Smooth muscle cell (in vitro differentiated cells): ENCODE data around the gene RBFA. TPM values are rescaled to one million over a fixed set of nuclear protein-coding genes. Genes with fewer than 3 reads are reported as not detected.

Source experiments
- DNase-seq: peaks from one replicate; lab custom pipeline; 2025; ENCODE audit not compliant: unreplicated experiment; lab: John Stamatoyannopoulos, UW
- H2AFZ ChIP-seq: fragments of 200-600 bp; sonication (generic); 2 replicates; pipeline ENCODE4 v1.6.0; 2016; ENCODE audit warnings: antibody characterized with exemption, low read depth, mild to moderate bottlenecking
- H3F3A ChIP-seq: fragments of 200-600 bp; sonication (generic); 2 replicates; pipeline ENCODE4 v1.6.0; 2017; ENCODE audit warnings: antibody characterized with exemption, low read depth
- H3K27ac ChIP-seq: fragments of 200-600 bp; sonication (generic); 2 replicates; pipeline ENCODE4 v1.5.1; 2016; ENCODE audit warnings: low read depth, mild to moderate bottlenecking
- H3K27me3 ChIP-seq: fragments of 200-600 bp; sonication (generic); 2 replicates; pipeline ENCODE4 v1.6.1; 2016; ENCODE audit warnings: low read depth, mild to moderate bottlenecking
- H3K36me3 ChIP-seq: fragments of 200-600 bp; sonication (generic); 2 replicates; pipeline ENCODE4 v1.5.1; 2016; ENCODE audit warnings: low read depth
- H3K4me1 ChIP-seq: fragments of 200-600 bp; sonication (generic); 2 replicates; pipeline ENCODE4 v1.5.1; 2016; ENCODE audit warnings: low read depth
- H3K4me2 ChIP-seq: fragments of 200-600 bp; sonication (generic); 2 replicates; pipeline ENCODE4 v1.6.0; 2016; ENCODE audit warnings: mild to moderate bottlenecking
- H3K4me3 ChIP-seq: fragments of 200-600 bp; sonication (generic); 2 replicates; pipeline ENCODE4 v1.5.1; 2016; ENCODE audit warnings: mild to moderate bottlenecking
- H3K79me2 ChIP-seq: fragments of 200-600 bp; sonication (generic); 2 replicates; pipeline ENCODE4 v1.6.0; 2016; ENCODE audit warnings: low read depth, mild to moderate bottlenecking
- H3K9ac ChIP-seq: fragments of 200-600 bp; sonication (generic); 2 replicates; pipeline ENCODE4 v1.6.0; 2016; ENCODE audit warnings: low read depth
- H3K9me3 ChIP-seq: fragments of 200-600 bp; sonication (generic); replicated peaks from 2 replicates; pipeline ENCODE4 v1.5.1; 2016; ENCODE audit warnings: low read depth
- H4K20me1 ChIP-seq: fragments of 200-600 bp; sonication (generic); 2 replicates; pipeline ENCODE4 v1.6.0; 2016; ENCODE audit warnings: low read depth
- WGBS: methylation state at CpG from one replicate; pipeline ENCODE4 v1.1.7; 2016; ENCODE audit warnings: low lambda C conversion rate; 5-methylcytosine and 5-hydroxymethylcytosine counted together
- polyA plus RNA-seq: library from polyadenylated mRNA; unstranded; fragments of >200 nt; fragmentation: Nextera tagmentation; extraction: Ambion mirVana; gene quantifications from 2 replicates; pipeline ENCODE4 v1.2.1, GENCODE V29; 2016
- total RNA-seq: library from RNA; depleted of rRNA; stranded (reverse); fragments of >200 nt; gene quantifications from 2 replicates; pipeline ENCODE4 v1.2.3, GENCODE V29; 2014
- TF ChIP-seq, protein P1 (sequence below): fragments of 200-600 bp; sonication (generic); IDR thresholded peaks from 2 replicates; pipeline ENCODE4 v1.5.1; 2017; ENCODE audit warnings: borderline replicate concordance, mild to moderate bottlenecking, antibody characterized with exemption; ENCODE audit not compliant: insufficient read depth, poor library complexity, severe bottlenecking

RBFA gene
- total and polyA plus RNA-seq, 2 experiments from 2014 or later: 15.7 to 16.3 TPM

DNA sequence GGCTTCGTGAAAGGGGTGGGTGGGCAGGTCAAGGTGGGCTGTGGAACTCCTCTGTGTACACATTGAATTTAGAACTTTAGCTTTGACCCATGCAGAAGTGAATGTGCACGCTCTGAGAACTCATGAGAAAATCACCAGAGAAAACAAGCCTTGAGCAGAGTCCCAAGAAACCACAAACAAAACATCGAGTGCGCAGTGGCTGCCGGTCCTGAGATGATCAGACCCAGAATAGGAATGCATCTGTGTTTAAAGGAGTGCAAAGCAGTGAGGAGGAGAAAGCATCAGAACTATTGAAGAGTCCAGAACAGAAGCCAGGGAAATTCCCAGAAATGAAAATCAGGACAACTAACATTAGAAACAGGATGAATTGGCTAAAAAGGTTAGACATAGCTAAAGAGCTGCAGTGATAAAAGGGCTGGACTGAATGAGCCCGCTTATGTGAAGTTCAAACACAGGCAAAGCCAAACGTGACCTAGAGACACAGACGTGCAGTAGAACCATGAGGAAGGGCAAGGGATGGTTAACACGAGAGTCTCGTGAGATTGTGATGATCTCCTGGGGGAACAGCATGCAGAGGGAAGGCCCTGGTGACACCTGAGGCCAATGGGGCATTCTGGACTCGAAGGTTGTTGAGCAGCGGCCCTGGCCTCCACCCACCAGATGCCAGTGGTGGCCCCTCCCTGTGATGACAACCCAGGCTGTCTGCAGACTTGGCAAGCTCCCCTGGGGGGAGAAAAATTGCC lies 29.5 kb upstream of the RBFA start:
- TF ChIP-seq, protein P1, sequence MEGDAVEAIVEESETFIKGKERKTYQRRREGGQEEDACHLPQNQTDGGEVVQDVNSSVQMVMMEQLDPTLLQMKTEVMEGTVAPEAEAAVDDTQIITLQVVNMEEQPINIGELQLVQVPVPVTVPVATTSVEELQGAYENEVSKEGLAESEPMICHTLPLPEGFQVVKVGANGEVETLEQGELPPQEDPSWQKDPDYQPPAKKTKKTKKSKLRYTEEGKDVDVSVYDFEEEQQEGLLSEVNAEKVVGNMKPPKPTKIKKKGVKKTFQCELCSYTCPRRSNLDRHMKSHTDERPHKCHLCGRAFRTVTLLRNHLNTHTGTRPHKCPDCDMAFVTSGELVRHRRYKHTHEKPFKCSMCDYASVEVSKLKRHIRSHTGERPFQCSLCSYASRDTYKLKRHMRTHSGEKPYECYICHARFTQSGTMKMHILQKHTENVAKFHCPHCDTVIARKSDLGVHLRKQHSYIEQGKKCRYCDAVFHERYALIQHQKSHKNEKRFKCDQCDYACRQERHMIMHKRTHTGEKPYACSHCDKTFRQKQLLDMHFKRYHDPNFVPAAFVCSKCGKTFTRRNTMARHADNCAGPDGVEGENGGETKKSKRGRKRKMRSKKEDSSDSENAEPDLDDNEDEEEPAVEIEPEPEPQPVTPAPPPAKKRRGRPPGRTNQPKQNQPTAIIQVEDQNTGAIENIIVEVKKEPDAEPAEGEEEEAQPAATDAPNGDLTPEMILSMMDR: no peak
- Histone ChIP-seq H3K27me3 (no peaks in the 10 kb centered on the region), H3K9me3 (no peaks in the 10 kb centered on the region), H4K20me1 (no peaks in the 10 kb centered on the region), H3F3A (no peaks in the 10 kb centered on the region), H3K9ac (no peak overlapping the region), H3K27ac (no peak overlapping the region), H3K79me2 (no peaks in the 10 kb centered on the region), H3K36me3 (no peaks in the 10 kb centered on the region), H3K4me1 (no peaks in the 10 kb centered on the region), H3K4me3 (no peak overlapping the region), H2AFZ (no peak overlapping the region), H3K4me2 (no peak overlapping the region)
- no peak for DNase-seq
- 90% methylated on average over 12 of the region's 12 CpGs for WGBS

DNA sequence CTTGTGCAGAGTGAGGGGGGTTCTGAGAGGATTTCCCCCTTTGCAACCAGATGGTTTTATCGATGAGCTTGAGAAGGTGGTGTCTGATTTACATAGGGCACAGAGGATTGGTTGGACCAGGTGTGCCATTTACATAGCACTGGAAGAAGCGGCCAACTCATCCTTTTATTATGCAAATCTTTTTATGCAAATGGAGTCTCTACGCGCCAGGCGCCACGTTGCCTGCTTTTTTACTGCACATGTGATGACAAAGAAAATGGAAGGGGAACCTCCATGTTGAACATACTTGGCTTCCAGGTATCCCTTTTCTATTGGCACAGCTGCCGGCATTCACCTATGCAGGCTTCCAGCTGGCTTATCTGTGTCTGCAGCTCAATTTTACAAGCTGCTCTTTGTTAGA lies 27.5 kb upstream of the RBFA start:
- Histone ChIP-seq H3K4me3 (no peak overlapping the region), H3K36me3 (no peaks in the 10 kb centered on the region), H3F3A (no peaks in the 10 kb centered on the region), H3K9me3 (no peaks in the 10 kb centered on the region), H3K9ac (no peak overlapping the region), H3K27ac (no peak overlapping the region), H3K27me3 (no peaks in the 10 kb centered on the region), H4K20me1 (no peaks in the 10 kb centered on the region), H3K4me2 (no peak overlapping the region), H3K79me2 (no peaks in the 10 kb centered on the region), H2AFZ (no peak overlapping the region), H3K4me1 (no peaks in the 10 kb centered on the region)
- DNase-seq: no peak
- TF ChIP-seq, protein P1: no peak
- WGBS: 78% methylated on average over 7 of the region's 7 CpGs

DNA sequence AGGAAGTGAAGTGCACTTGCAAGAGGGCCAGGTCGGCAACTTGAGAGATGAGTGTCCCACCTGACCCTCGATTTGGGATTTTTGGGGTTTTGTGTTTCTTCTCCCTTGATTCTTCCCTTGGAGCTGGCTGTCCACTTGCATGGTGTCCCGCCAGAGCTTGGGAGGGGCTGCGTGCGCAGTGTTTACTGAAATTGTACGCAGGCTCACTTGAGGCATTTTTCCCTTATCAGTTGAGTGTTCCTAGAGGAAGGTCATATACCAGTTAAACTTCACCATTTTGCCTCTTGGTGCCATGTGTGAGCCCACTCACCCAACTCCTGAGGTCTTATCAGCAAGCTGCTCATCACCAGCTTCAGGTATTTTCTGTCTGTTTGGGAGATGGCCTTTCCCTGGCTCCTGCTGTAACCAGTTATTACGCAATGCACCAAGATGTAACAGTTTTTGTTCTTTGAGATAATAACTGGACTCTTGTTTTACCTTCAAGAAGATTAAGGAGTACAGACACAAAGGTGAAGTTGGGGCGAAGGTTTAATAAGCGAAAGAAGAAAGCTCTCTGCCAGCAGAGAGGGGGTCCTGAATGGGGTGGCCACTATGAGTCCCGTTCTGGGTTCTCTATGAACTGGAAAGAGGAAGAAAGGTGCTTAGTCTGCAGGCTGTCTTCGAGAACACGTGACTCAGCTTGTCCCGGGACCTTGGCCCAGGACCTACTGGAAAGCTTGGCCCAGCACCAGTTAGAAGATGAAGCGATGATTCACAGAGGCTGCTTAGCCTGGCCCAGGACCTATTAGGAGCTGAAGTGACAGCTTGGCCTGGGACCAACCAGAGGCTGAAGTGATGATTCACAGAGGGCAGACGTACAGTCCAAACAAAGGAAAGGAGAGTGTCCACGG lies 24.3 kb upstream of the RBFA start:
- Histone ChIP-seq H3K4me3 (no peak overlapping the region), H3K9me3 (no peaks in the 10 kb centered on the region), H3K9ac (no peak overlapping the region), H3K36me3 (no peaks in the 10 kb centered on the region), H3F3A (no peaks in the 10 kb centered on the region), H3K4me2 (no peak overlapping the region), H3K27me3 (no peaks in the 10 kb centered on the region), H4K20me1 (no peaks in the 10 kb centered on the region), H3K79me2 (no peaks in the 10 kb centered on the region), H2AFZ (no peak overlapping the region), H3K4me1 (no peaks in the 10 kb centered on the region), H3K27ac (no peak overlapping the region)
- no peak for DNase-seq
- TF ChIP-seq, protein P1: no peak
- 74% methylated on average over 16 of the region's 16 CpGs for WGBS
